Omental fat pad (tissue), 4 donors: Measurements from ENCODE around the gene PPM1L. TPM values are rescaled to one million over a fixed set of nuclear protein-coding genes. Genes with fewer than 3 reads are reported as not detected.

ENCODE experiments used
- ATAC-seq: fragments of 150-250 bp; one replicate; pipeline ENCODE4 v1.9.1; 2016; ENCODE audit warnings: mild to moderate bottlenecking, moderate library complexity; ENCODE audit not compliant: low FRiP score
- DNase-seq: peaks from one replicate; pipeline ENCODE4 v3.0.0-alpha.2; 2019; ENCODE audit warnings: low spot score
- total RNA-seq, 4 donors: library from RNA; depleted of rRNA; stranded (reverse); fragments of >200 nt; gene quantifications; one replicate each; pipeline ENCODE4 v1.1.0, GENCODE V29; 2016
- TF ChIP-seq, protein P1 (sequence below), 3 donors: fragments of 450-650 bp; IDR thresholded peaks; one replicate each; pipeline ENCODE4 v1.5.1; 2016 to 2017; ENCODE audit warnings: antibody characterized with exemption in 3 of 3, mild to moderate bottlenecking in 3 of 3, moderate library complexity in 2 of 3

Gene PPM1L
- total RNA-seq, 4 donors from 2014 or later: 13.5 to 30.4 (median 18.0) TPM

DNA sequence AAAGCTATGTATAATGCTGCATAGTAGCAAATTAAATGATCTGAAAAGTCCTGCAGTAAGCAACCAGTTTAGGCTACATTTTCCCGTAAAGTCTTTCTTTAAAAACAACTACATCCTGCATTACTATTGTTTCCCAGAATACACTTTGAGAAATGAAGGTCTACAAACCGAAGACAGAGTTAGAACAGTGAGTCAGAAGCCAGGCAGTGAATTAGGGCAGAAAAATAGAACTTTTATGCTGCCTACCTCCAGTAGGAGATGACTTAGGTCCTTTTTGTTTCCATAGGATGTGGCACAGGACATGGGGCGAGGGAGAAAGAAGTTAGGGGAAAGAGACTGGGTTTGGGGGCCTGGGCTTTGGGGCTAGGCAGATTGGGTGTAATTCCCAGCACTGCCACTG is 127.3 kb downstream of the PPM1L start:
- no peak for ATAC-seq
- TF ChIP-seq, protein P1, sequence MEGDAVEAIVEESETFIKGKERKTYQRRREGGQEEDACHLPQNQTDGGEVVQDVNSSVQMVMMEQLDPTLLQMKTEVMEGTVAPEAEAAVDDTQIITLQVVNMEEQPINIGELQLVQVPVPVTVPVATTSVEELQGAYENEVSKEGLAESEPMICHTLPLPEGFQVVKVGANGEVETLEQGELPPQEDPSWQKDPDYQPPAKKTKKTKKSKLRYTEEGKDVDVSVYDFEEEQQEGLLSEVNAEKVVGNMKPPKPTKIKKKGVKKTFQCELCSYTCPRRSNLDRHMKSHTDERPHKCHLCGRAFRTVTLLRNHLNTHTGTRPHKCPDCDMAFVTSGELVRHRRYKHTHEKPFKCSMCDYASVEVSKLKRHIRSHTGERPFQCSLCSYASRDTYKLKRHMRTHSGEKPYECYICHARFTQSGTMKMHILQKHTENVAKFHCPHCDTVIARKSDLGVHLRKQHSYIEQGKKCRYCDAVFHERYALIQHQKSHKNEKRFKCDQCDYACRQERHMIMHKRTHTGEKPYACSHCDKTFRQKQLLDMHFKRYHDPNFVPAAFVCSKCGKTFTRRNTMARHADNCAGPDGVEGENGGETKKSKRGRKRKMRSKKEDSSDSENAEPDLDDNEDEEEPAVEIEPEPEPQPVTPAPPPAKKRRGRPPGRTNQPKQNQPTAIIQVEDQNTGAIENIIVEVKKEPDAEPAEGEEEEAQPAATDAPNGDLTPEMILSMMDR (IDR thresholded peaks at IDR 0.05): no peak

DNA sequence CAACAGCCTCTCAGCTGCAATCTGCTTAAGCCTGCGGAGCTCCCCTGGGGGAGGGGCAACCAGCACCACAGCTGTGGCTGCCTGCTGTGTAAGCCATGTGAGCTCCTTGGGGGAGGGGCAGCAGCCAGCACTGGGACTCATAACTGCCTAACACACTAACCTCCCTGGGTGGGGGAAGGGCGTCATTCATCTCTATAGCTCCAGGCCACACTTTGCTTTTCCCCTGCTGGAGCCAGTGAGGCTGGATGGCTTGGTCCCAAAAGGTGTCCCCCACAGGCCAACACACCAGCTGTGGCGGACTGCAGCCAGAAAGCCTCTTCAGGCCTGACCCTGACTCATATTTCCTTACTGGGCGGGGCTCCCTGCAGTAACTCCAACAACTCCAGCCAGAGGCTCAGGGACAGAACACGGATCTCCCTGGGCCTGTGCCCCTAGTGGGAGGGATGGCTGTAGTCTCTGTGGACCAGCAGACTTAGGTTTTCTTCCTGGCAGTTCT is 129.8 kb downstream of the PPM1L start:
- ATAC-seq (no peak), DNase-seq (no peak)
- TF ChIP-seq, protein P1 (IDR thresholded peaks at IDR 0.05): no peak

More for the DNA sequence above, 127.3 kb downstream of the PPM1L start:
- DNase-seq: no peak

DNA sequence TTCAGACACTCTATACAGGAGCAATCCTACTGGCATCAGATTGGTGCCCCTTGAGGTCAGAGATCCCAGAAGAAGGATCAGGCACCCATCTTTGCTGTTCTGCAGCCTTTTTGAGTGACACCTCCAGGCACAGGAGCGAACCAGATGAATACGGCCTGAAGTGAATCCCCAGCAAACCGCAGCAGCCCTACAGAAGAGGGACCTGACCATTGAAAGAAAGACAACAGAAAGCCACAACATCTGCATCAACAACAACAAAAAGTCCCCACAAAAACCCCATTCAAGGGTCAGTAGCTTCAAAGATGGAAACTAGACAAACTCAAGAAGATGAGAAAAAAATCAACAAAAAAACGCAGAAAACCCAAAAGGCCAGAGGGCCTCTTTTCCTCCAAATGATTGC is 130.4 kb downstream of the PPM1L start:
- TF ChIP-seq, protein P1 (IDR thresholded peaks at IDR 0.05): no peak
- DNase-seq (no peak), ATAC-seq (no peak)

DNA sequence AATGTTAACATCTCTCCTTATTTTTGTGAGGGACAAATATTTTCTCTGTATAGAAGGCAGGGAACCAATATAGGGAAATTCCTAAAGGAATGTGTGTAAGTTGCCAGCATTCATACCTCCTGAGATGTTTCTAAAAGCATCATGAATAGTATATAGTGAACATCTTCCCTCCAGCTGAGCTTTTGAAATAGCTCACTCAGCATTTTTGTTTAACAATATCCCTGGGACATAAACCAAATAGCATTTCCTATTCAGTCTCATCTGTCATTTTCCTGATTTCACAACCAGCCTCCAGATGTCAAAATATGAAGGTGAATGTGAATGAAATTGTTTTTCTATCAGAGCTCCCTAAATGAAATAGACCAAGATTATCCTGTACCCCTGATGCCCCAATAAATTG is 137.2 kb downstream of the PPM1L start:
- no peak for DNase-seq
- ATAC-seq: no peak
- TF ChIP-seq, protein P1 (IDR thresholded peaks at IDR 0.05): no peak

DNA sequence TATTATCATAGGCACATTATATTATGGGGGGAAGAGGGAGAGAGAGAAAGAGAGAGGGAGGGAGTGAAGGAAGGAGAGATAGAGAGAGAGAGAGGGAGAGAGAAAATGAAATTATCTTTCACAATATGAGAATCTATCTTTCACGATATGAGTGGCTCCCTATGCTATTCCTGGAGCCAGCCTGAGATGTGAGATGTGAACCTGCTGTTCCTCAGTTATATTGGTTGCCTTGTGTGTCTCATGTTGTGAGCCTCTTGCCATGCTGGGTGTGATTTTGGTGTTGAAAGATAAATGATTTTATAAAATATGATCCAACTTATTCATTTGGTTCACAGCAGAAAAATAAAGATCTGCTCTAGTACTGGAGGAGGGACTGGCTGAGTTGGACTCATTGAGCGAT is 148.7 kb downstream of the PPM1L start:
- DNase-seq: no peak
- ATAC-seq: no peak
- TF ChIP-seq, protein P1 (IDR thresholded peaks at IDR 0.05): no peak

DNA sequence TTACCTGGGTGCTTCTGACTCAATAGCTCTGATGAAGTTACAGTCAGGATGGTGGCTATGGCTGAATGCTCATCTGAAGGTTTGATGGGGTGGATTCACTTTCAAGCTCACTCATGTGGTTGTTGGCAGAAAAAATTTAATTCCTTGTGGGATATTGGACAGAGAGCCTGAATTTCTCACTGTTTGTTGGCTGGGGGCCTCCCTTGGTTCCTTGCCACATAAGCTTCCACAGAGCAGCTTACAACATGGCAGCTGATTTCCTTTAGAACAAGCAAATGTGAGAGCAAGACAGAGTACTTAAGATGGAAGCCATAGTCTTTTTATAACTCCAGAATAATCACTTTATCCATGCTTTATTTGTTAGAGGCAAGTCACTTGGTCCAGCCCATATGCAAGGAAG is 150.6 kb downstream of the PPM1L start:
- no peak for ATAC-seq

DNA sequence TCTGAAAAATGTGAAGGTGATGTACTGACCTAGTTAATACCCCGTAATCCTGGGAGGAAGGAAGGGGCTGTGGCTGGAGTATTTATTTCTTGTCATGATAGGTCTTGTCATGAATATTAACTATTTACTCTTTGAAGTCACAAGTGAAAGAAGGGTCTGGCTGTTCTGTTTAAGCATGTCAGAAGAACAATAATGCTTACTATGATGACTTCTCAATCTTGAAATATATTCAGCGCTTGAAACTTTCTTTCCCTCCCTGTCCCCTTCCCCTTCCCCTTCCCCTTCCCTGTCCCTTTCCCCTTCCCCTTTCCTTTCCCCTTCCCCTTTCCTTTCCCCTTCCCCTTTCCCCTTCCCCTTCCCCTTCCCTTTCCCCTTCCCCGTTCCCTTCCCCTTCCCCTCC is 153.9 kb downstream of the PPM1L start:
- DNase-seq: no peak
- TF ChIP-seq, protein P1 (IDR thresholded peaks at IDR 0.05): no peak
- no peak for ATAC-seq

More for the DNA sequence above, 150.6 kb downstream of the PPM1L start:
- TF ChIP-seq, protein P1 (IDR thresholded peaks at IDR 0.05): no peak
- DNase-seq: no peak
